IMR-90 (cell line): Measurements from ENCODE around the gene CYP4F22.

Experiments used
- CEBPB ChIP-seq: IDR thresholded peaks from 2 replicates; pipeline ENCODE4 v1.6.1; 2012; ENCODE audit warnings: low read depth, low read length, improper control_type of control experiment
- CTCF ChIP-seq: conservative IDR thresholded peaks from 2 replicates; pipeline ENCODE4 v1.5.1; 2012; ENCODE audit warnings: mild to moderate bottlenecking, low read depth, low read length, improper control_type of control experiment
- POLR2A ChIP-seq: IDR thresholded peaks from 2 replicates; pipeline ENCODE4 v1.6.1; 2012; ENCODE audit warnings: mild to moderate bottlenecking, low read depth, low read length
- SMC3 ChIP-seq: fragments of 150-350 bp; IDR thresholded peaks from 2 replicates; pipeline ENCODE4 v1.6.1; 2016; ENCODE audit warnings: low read depth, mild to moderate bottlenecking, antibody characterized with exemption, low read length, moderate library complexity

- no peak for TF ChIP-seq CTCF
- TF ChIP-seq SMC3: no peak
- no peak for TF ChIP-seq POLR2A
- TF ChIP-seq CEBPB: no peak
Measured at GRCh38 chr19:15562145-15562544, 53.8 kb downstream of the CYP4F22 start.
